GM12892 (cell line): ENCODE results near the gene PER3.

Experiments used
- POLR2A ChIP-seq: IDR thresholded peaks from 2 replicates; pipeline ENCODE4 v1.6.1; 2011; ENCODE audit warnings: low read depth, low read length, control low read depth
- POLR2AphosphoS5 ChIP-seq: IDR thresholded peaks from 2 replicates; pipeline ENCODE4 v1.6.1; 2011; ENCODE audit warnings: low read depth, low read length, control low read depth

DNA sequence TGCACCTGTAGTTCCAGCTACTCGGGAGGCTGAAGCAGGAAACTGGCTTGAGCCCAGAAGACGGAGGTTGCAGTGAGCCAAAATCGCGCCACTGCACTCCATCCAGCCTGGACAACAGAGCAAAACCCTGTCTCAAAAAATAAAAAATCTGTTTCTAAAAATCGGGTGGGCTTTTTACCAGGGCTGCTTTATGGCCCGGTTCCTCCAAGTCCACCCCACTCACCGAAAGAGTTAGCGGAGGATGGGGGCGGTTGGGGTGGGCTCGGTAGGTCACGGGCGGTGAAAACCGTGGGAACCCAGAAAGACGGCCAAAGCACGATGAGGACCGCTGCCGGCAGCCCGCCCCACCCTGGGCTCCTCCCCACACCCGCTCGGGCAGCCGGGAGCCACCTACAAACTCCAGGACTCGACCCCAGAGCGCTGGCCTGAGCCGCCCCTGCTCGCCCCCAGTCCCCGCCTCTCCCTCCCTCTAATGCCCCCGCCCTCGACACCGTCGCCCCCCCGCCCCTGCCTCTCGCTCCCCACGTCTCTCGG, 846 bp upstream of the PER3 start:
- TF ChIP-seq POLR2A (no peak), POLR2AphosphoS5 (no peak)
